Glutamatergic neuron (in vitro differentiated cells): ENCODE results near the gene RASA3. TPM values are rescaled to one million over a fixed set of nuclear protein-coding genes. Genes with fewer than 3 reads are reported as not detected.

Experiments
- DNase-seq: peaks from one replicate; pipeline ENCODE4 v3.0.0; 2022
- H3K27ac Mint-ChIP-seq: one replicate; pipeline ENCODE4 v1.8.0; 2020; ENCODE audit warnings: mild to moderate bottlenecking, mixed read lengths, inconsistent platforms; ENCODE audit not compliant: unreplicated experiment
- H3K27me3 Mint-ChIP-seq: one replicate; pipeline ENCODE4 v1.8.0; 2020; ENCODE audit warnings: mild to moderate bottlenecking, moderate library complexity, mixed read lengths, inconsistent platforms; ENCODE audit not compliant: unreplicated experiment
- H3K36me3 Mint-ChIP-seq: one replicate; pipeline ENCODE4 v1.8.0; 2020; ENCODE audit warnings: mild to moderate bottlenecking, mixed read lengths, inconsistent platforms; ENCODE audit not compliant: unreplicated experiment
- H3K4me1 Mint-ChIP-seq: one replicate; pipeline ENCODE4 v1.8.0; 2020; ENCODE audit warnings: mild to moderate bottlenecking, low read depth, mixed read lengths, inconsistent platforms; ENCODE audit not compliant: unreplicated experiment
- H3K4me3 Mint-ChIP-seq: one replicate; pipeline ENCODE4 v1.8.0; 2020; ENCODE audit warnings: mild to moderate bottlenecking, mixed read lengths, inconsistent platforms; ENCODE audit not compliant: unreplicated experiment
- H3K9me3 Mint-ChIP-seq: one replicate; pipeline ENCODE4 v1.8.0; 2020; ENCODE audit warnings: mild to moderate bottlenecking, moderate library complexity, mixed read lengths, inconsistent platforms; ENCODE audit not compliant: unreplicated experiment
- CTCF ChIP-seq: fragments of 200-600 bp; sonication (generic); IDR thresholded peaks from one replicate; pipeline ENCODE4 v1.5.0; 2021; ENCODE audit not compliant: partially characterized antibody, unreplicated experiment
- total RNA-seq: library from RNA; stranded (reverse); fragmentation: NEBNext Ultra II Directional; extraction: Animal tissue kit (Norgen Biotek cat#: 25700); gene quantifications from one replicate; pipeline ENCODE4 v1.2.1, GENCODE V29; 2021; ENCODE audit not compliant: unreplicated experiment

The RASA3 gene
- total RNA-seq, 1 donor from 2014 or later, result 15.2 TPM

- Mint-ChIP-seq H3K27ac (no peak overlapping the region), H3K36me3 (no peaks in the 10 kb centered on the region), H3K9me3 (peaks cover 3% of the 10 kb centered on the region), H3K4me3 (no peak overlapping the region), H3K27me3 (peaks cover 4% of the 10 kb centered on the region), H3K4me1 (no peaks in the 10 kb centered on the region)
- TF ChIP-seq CTCF, result no peak
- no peak for DNase-seq
Observed at GRCh38 chr13:113969311-113969972, 163.0 kb downstream of the RASA3 start.

GRCh38 chr13:113968463-113969310 lies 163.7 kb downstream of the RASA3 start:
- DNase-seq, result no peak
- Mint-ChIP-seq H3K4me1 (no peaks in the 10 kb centered on the region), H3K9me3 (peaks cover 3% of the 10 kb centered on the region), H3K4me3 (no peak overlapping the region), H3K27ac (no peak overlapping the region), H3K27me3 (peaks cover 4% of the 10 kb centered on the region), H3K36me3 (no peaks in the 10 kb centered on the region)
- no peak for TF ChIP-seq CTCF

GRCh38 chr13:113967729-113968462 lies 164.5 kb downstream of the RASA3 start:
- Mint-ChIP-seq H3K36me3 (no peaks in the 10 kb centered on the region), H3K9me3 (peaks cover 3% of the 10 kb centered on the region), H3K4me3 (no peak overlapping the region), H3K27ac (no peak overlapping the region), H3K4me1 (no peaks in the 10 kb centered on the region), H3K27me3 (peaks cover 4% of the 10 kb centered on the region)
- no peak for TF ChIP-seq CTCF
- DNase-seq, result no peak

GRCh38 chr13:113967206-113967720 lies 165.2 kb downstream of the RASA3 start:
- H3K9me3 Mint-ChIP-seq, result peaks cover 3% of the 10 kb centered on the region
- no peaks in the 10 kb centered on the region for H3K4me1 Mint-ChIP-seq
- H3K36me3 Mint-ChIP-seq, result no peaks in the 10 kb centered on the region
- H3K27me3 Mint-ChIP-seq, result peaks cover 4% of the 10 kb centered on the region
- H3K4me3 Mint-ChIP-seq, result no peak overlapping the region
- DNase-seq, result peak; percentile 6
- TF ChIP-seq CTCF, result no peak
- no peak overlapping the region for H3K27ac Mint-ChIP-seq
